GM12891 (cell line): ENCODE measurements around the gene HDLBP.

Experiments used
- POLR2A ChIP-seq: IDR thresholded peaks from 2 replicates; pipeline ENCODE4 v1.6.1; 2011; ENCODE audit warnings: low read depth, low read length, control low read depth
- TAF1 ChIP-seq: IDR thresholded peaks from 2 replicates; pipeline ENCODE4 v1.6.1; 2011; ENCODE audit warnings: low read depth, low read length, control low read depth

- no peak for TF ChIP-seq TAF1
- no peak for TF ChIP-seq POLR2A
These were observed 106.2 kb downstream of the HDLBP start for GRCh38 chr2:241209271-241209670.
